Fibroblast of villous mesenchyme (primary cell): ENCODE results near the gene CLNK. TPM values are rescaled to one million over a fixed set of nuclear protein-coding genes. Genes with fewer than 3 reads are reported as not detected.

ENCODE experiments used
- DNase-seq: peaks from one replicate; pipeline ENCODE4 v3.0.0-alpha.2; 2010; ENCODE audit warnings: low read depth
- H3K4me3 ChIP-seq: 2 replicates; pipeline ENCODE4 v1.5.1; 2011; ENCODE audit warnings: low read depth, mild to moderate bottlenecking, low read length
- total RNA-seq: library from RNA; depleted of rRNA; stranded (reverse); fragments of >200 nt; gene quantifications from 2 replicates; pipeline ENCODE4 v1.2.3, GENCODE V29; 2012
- TF ChIP-seq, protein P1 (sequence below): IDR thresholded peaks from 2 replicates; pipeline ENCODE4 v1.5.1; 2012; ENCODE audit warnings: low read depth, mild to moderate bottlenecking, low read length; ENCODE audit not compliant: insufficient read depth

Gene CLNK
- total RNA-seq, 1 donor = not detected

DNA sequence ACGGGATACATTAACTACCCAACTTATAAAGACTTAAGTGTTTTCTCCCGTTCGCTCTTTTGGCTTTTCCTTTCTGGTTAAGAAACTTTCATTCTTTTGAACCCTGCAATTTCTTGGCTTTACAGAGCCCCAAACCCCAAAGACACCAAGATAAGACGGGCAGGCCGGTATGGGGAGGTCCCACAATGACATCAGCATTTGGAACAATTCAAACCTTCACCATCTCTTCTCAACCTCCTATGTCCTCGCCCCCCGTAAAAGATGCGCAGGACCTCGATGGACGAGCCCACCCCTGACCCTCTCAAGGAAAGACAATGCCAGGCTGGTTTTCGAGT is 228.3 kb downstream of the CLNK start:
- H3K4me3 ChIP-seq = peak overlapping the region; percentile 65
- no peak for DNase-seq
- TF ChIP-seq, protein P1, sequence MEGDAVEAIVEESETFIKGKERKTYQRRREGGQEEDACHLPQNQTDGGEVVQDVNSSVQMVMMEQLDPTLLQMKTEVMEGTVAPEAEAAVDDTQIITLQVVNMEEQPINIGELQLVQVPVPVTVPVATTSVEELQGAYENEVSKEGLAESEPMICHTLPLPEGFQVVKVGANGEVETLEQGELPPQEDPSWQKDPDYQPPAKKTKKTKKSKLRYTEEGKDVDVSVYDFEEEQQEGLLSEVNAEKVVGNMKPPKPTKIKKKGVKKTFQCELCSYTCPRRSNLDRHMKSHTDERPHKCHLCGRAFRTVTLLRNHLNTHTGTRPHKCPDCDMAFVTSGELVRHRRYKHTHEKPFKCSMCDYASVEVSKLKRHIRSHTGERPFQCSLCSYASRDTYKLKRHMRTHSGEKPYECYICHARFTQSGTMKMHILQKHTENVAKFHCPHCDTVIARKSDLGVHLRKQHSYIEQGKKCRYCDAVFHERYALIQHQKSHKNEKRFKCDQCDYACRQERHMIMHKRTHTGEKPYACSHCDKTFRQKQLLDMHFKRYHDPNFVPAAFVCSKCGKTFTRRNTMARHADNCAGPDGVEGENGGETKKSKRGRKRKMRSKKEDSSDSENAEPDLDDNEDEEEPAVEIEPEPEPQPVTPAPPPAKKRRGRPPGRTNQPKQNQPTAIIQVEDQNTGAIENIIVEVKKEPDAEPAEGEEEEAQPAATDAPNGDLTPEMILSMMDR = no peak

DNA sequence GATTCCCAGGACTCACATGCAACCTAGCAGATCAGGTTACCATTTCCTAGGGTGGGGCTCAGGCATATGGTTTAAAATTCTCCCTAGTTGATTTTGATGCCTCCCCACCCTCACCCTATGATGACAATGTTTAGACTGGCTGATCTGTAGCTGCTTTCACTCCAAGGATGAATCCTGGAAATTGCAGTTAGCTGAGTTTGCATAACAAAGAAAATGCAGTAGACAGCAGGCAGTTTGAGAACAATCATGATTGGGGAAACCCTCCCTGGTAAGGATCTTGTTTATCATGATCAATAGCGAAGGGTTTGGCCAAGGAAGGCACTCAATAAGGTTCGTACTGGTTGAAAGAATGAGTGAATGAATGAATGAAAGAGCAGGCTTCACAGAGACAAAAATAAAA is 229.4 kb downstream of the CLNK start:
- no peak overlapping the region for H3K4me3 ChIP-seq
- DNase-seq = no peak
- TF ChIP-seq, protein P1 = no peak

- TF ChIP-seq, protein P1 = no peak
- no peak for DNase-seq
- no peak overlapping the region for H3K4me3 ChIP-seq
Measured at GRCh38 chr4:10454726-10455125, 229.8 kb downstream of the CLNK start.

DNA sequence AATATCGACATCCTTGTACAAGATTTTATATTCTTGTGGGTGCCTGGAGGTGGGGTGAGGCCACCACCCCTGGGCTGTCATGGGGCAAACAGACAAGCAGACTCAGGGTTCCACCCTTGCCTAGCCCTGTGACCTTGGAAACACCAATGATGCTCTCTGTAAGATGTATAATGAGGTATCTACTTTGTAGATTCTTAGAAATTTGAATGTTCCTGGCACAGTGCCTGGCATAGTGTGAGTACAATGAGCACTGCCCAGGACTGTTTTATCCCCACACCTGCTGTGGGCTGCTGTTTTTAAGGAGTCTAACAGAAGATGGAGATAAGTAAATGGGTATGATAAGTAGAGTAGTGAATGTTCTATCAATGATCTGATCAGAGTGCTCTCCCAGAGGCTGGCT is 230.4 kb downstream of the CLNK start:
- TF ChIP-seq, protein P1 = no peak
- DNase-seq = no peak

DNA sequence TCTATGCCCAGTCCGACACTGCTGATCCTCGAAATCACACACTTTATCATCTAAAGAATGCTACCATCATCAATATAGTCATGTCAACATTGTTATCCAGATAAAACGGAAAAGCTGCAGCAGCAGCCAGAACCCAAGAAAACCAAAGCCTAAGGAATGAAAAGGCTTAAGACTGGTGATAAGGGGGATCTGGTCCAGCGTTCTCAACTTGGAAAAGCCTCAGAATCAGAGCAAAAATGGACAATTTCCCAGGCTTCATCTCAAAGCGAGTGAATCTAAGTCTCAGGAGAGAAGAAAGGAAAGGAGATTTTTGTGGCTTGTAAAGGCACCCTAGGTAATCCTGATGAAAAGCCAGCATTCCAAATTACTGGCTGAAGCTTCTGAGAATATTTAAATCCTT is 235.6 kb downstream of the CLNK start:
- H3K4me3 ChIP-seq = no peak overlapping the region
- TF ChIP-seq, protein P1 = no peak
- no peak for DNase-seq

More for the DNA sequence above, 230.4 kb downstream of the CLNK start:
- H3K4me3 ChIP-seq = no peak overlapping the region

GRCh38 chr4:10442976-10443375 is 241.6 kb downstream of the CLNK start:
- TF ChIP-seq, protein P1 = no peak
- no peak overlapping the region for H3K4me3 ChIP-seq
- no peak for DNase-seq

- no peak for DNase-seq
- H3K4me3 ChIP-seq = no peak overlapping the region
- TF ChIP-seq, protein P1 = no peak
Measured at GRCh38 chr4:10441512-10441911, 243.1 kb downstream of the CLNK start.
